GM23338 (cell line): ENCODE data around the gene CIAO3. TPM values are rescaled to one million over a fixed set of nuclear protein-coding genes. Genes with fewer than 3 reads are reported as not detected.

ENCODE experiments used
- ATAC-seq: fragments of 200-7000 bp; cut with Tn5 transposase; 3 replicates; pipeline ENCODE4 v1.9.1; 2020
- DNase-seq: peaks from one replicate; pipeline ENCODE4 v3.0.0-alpha.2; 2015; ENCODE audit warnings: low spot score
- H2AFZ ChIP-seq: fragments of 200-600 bp; sonication (generic); 2 replicates; pipeline ENCODE4 v1.8.0; 2016; ENCODE audit warnings: antibody characterized with exemption, mild to moderate bottlenecking, moderate library complexity
- H3F3A ChIP-seq: fragments of 200-600 bp; sonication (generic); replicated peaks from 2 replicates; pipeline ENCODE4 v1.8.0; 2017; ENCODE audit warnings: antibody characterized with exemption, mixed run types, low read depth
- H3K27ac ChIP-seq: fragments of 200-600 bp; sonication (generic); 2 replicates; pipeline ENCODE4 v1.6.1; 2016; ENCODE audit warnings: low read depth
- H3K27me3 ChIP-seq: fragments of 200-600 bp; sonication (generic); 2 replicates; pipeline ENCODE4 v1.8.0; 2016; ENCODE audit warnings: mild to moderate bottlenecking, mixed run types, moderate library complexity; ENCODE audit not compliant: insufficient read depth
- H3K36me3 ChIP-seq: fragments of 200-600 bp; sonication (generic); 2 replicates; pipeline ENCODE4 v1.8.0; 2016; ENCODE audit warnings: mild to moderate bottlenecking; ENCODE audit not compliant: insufficient read depth
- H3K4me1 ChIP-seq: fragments of 200-600 bp; sonication (generic); 2 replicates; pipeline ENCODE4 v1.8.0; 2016; ENCODE audit warnings: mild to moderate bottlenecking, moderate library complexity; ENCODE audit not compliant: insufficient read depth
- H3K4me2 ChIP-seq: fragments of 200-600 bp; sonication (generic); 2 replicates; pipeline ENCODE4 v1.7.1; 2017; ENCODE audit warnings: mixed run types
- H3K4me3 ChIP-seq: fragments of 200-600 bp; sonication (generic); 2 replicates; pipeline ENCODE4 v1.6.1; 2016; ENCODE audit warnings: mixed run types
- H3K79me2 ChIP-seq: fragments of 200-600 bp; sonication (generic); replicated peaks from 2 replicates; pipeline ENCODE4 v1.8.0; 2017; ENCODE audit warnings: mild to moderate bottlenecking; ENCODE audit not compliant: insufficient read depth
- H3K9me2 ChIP-seq: fragments of 200-600 bp; sonication (generic); 2 replicates; pipeline ENCODE4 v1.8.0; 2017; ENCODE audit not compliant: insufficient read depth
- H4K20me1 ChIP-seq: fragments of 200-600 bp; sonication (generic); replicated peaks from 2 replicates; pipeline ENCODE4 v1.8.0; 2017; ENCODE audit warnings: mild to moderate bottlenecking; ENCODE audit not compliant: insufficient read depth
- H3K27ac Mint-ChIP-seq: 2 replicates; pipeline ENCODE4 v1.8.0; 2020; ENCODE audit warnings: inconsistent platforms, mild to moderate bottlenecking, moderate library complexity, mixed read lengths
- H3K27me3 Mint-ChIP-seq: 3 replicates; pipeline ENCODE4 v1.8.0; 2022; ENCODE audit warnings: low read depth, mild to moderate bottlenecking, moderate library complexity, mixed read lengths, inconsistent platforms; ENCODE audit not compliant: insufficient read depth, poor library complexity
- H3K36me3 Mint-ChIP-seq: 3 replicates; pipeline ENCODE4 v1.8.0; 2021; ENCODE audit warnings: low read depth, mild to moderate bottlenecking, inconsistent platforms, moderate library complexity, mixed read lengths
- H3K4me1 Mint-ChIP-seq: 3 replicates; pipeline ENCODE4 v1.8.0; 2020; ENCODE audit warnings: mild to moderate bottlenecking, inconsistent platforms, mixed read lengths
- H3K4me3 Mint-ChIP-seq: 3 replicates; pipeline ENCODE4 v1.8.0; 2021; ENCODE audit warnings: moderate library complexity, mild to moderate bottlenecking, inconsistent platforms, mixed read lengths
- H3K9me3 Mint-ChIP-seq: 3 replicates; pipeline ENCODE4 v1.8.0; 2020; ENCODE audit warnings: moderate library complexity, mild to moderate bottlenecking, inconsistent platforms, mixed read lengths
- CREB1 ChIP-seq: fragments of 250-450 bp; sonication (Bioruptor Pico); IDR thresholded peaks from 2 replicates; pipeline ENCODE4 v1.5.0; 2020; ENCODE audit warnings: low read depth, mild to moderate bottlenecking, moderate library complexity
- CTCF ChIP-seq, 2 experiments: fragments of 200-600 bp in 1 of 2; sonication (generic) in 1 of 2; conservative IDR thresholded peaks; 2 replicates each; pipeline versions ENCODE4 v1.5.1 to v1.6.1; 2016 to 2017; ENCODE audit warnings: antibody characterized with exemption in 2 of 2, low read depth in 2 of 2, mild to moderate bottlenecking in 2 of 2, moderate library complexity in 1 of 2
- ETS1 ChIP-seq: IDR thresholded peaks from 2 replicates; pipeline ENCODE4 v1.6.1; 2016; ENCODE audit warnings: antibody characterized with exemption
- EZH2 ChIP-seq: fragments of 200-600 bp; sonication (generic); IDR thresholded peaks from one replicate; pipeline ENCODE4 v1.8.0; 2017; ENCODE audit warnings: antibody characterized with exemption, mild to moderate bottlenecking, low read depth; ENCODE audit not compliant: unreplicated experiment
- EZH2phosphoT487 ChIP-seq: fragments of 200-600 bp; sonication (generic); IDR thresholded peaks from one replicate; pipeline ENCODE4 v1.8.1; 2018; ENCODE audit warnings: antibody characterized with exemption; ENCODE audit not compliant: unreplicated experiment
- JUNB ChIP-seq: IDR thresholded peaks from one replicate; pipeline ENCODE4 v1.6.1; 2016; ENCODE audit warnings: antibody characterized with exemption; ENCODE audit not compliant: unreplicated experiment
- NANOG ChIP-seq: IDR thresholded peaks from 2 replicates; pipeline ENCODE4 v1.6.1; 2016; ENCODE audit warnings: antibody characterized with exemption, borderline replicate concordance
- POLR2AphosphoS5 ChIP-seq: IDR thresholded peaks from 2 replicates; pipeline ENCODE4 v1.6.1; 2016; ENCODE audit warnings: antibody characterized with exemption, low read depth
- STAT1 ChIP-seq: IDR thresholded peaks from one replicate; pipeline ENCODE4 v1.6.1; 2016; ENCODE audit warnings: antibody characterized with exemption; ENCODE audit not compliant: unreplicated experiment
- ZNF114 ChIP-seq: fragments of 250-450 bp; sonication (Bioruptor Pico); IDR thresholded peaks from 2 replicates; pipeline ENCODE4 v1.5.0; 2020; ENCODE audit warnings: mild to moderate bottlenecking, moderate library complexity
- ZNF331 ChIP-seq: fragments of 250-450 bp; sonication (Bioruptor Pico); IDR thresholded peaks from 2 replicates; pipeline ENCODE4 v1.5.0; 2020; ENCODE audit warnings: low read depth, mild to moderate bottlenecking, moderate library complexity
- ZNF462 ChIP-seq: fragments of 250-450 bp; sonication (Bioruptor Pico); IDR thresholded peaks from 2 replicates; pipeline ENCODE4 v1.5.0; 2020; ENCODE audit warnings: mild to moderate bottlenecking, moderate library complexity
- polyA plus RNA-seq: library from polyadenylated mRNA; unstranded; fragments of >200 nt; fragmentation: Nextera tagmentation; extraction: Ambion mirVana; gene quantifications from 2 replicates; pipeline ENCODE4 v1.2.1, GENCODE V29; 2016
- total RNA-seq: library from RNA; depleted of rRNA; stranded (reverse); fragments of >200 nt; shearing (Covaris generic); gene quantifications from 2 replicates; pipeline ENCODE4 v1.2.3, GENCODE V29; 2014
- TF ChIP-seq, protein P1 (sequence below): IDR thresholded peaks from one replicate; pipeline ENCODE4 v1.6.1; 2018; ENCODE audit warnings: antibody characterized with exemption; ENCODE audit not compliant: unreplicated experiment

The CIAO3 gene
- total and polyA plus RNA-seq, 2 experiments from 2014 or later, result 13.0 to 42.3 TPM

GRCh38 chr16:754656-755055, 13.9 kb upstream of the CIAO3 start:
- H3K27me3 ChIP-seq, result no peaks in the 10 kb centered on the region
- no peak overlapping the region for H3K27ac ChIP-seq
- DNase-seq (no peak), ATAC-seq (no peak)
- Mint-ChIP-seq H3K4me1 (peaks cover 21% of the 10 kb centered on the region), H3K27me3 (peaks cover 14% of the 10 kb centered on the region), H3K27ac (no peak overlapping the region), H3K9me3 (no peaks in the 10 kb centered on the region; the same call in 2 of the 3 replicates), H3K36me3 (no peaks in the 10 kb centered on the region), H3K4me3 (no peak overlapping the region)
- no peaks in the 10 kb centered on the region for H3K36me3 ChIP-seq
- H3K9me2 ChIP-seq, result no peaks in the 10 kb centered on the region
- H2AFZ ChIP-seq, result no peak overlapping the region
- no peaks in the 10 kb centered on the region for H3K79me2 ChIP-seq
- peaks cover 5% of the 10 kb centered on the region for H3K4me1 ChIP-seq
- no peak for TF ChIP-seq CREB1 (CRISPR knock-in tag)
- no peak for TF ChIP-seq STAT1
- TF ChIP-seq JUNB, result no peak
- no peak for TF ChIP-seq ZNF331
- no peak for TF ChIP-seq NANOG
- no peak for TF ChIP-seq CTCF (conservative IDR thresholded peaks at IDR 0.05; ENCODE audit: low read depth in 2 of 2)
- no peak for TF ChIP-seq POLR2AphosphoS5
- no peak for TF ChIP-seq ZNF462
- TF ChIP-seq, protein P1, sequence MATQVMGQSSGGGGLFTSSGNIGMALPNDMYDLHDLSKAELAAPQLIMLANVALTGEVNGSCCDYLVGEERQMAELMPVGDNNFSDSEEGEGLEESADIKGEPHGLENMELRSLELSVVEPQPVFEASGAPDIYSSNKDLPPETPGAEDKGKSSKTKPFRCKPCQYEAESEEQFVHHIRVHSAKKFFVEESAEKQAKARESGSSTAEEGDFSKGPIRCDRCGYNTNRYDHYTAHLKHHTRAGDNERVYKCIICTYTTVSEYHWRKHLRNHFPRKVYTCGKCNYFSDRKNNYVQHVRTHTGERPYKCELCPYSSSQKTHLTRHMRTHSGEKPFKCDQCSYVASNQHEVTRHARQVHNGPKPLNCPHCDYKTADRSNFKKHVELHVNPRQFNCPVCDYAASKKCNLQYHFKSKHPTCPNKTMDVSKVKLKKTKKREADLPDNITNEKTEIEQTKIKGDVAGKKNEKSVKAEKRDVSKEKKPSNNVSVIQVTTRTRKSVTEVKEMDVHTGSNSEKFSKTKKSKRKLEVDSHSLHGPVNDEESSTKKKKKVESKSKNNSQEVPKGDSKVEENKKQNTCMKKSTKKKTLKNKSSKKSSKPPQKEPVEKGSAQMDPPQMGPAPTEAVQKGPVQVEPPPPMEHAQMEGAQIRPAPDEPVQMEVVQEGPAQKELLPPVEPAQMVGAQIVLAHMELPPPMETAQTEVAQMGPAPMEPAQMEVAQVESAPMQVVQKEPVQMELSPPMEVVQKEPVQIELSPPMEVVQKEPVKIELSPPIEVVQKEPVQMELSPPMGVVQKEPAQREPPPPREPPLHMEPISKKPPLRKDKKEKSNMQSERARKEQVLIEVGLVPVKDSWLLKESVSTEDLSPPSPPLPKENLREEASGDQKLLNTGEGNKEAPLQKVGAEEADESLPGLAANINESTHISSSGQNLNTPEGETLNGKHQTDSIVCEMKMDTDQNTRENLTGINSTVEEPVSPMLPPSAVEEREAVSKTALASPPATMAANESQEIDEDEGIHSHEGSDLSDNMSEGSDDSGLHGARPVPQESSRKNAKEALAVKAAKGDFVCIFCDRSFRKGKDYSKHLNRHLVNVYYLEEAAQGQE, result no peak
- TF ChIP-seq EZH2, result no peak
- no peak for TF ChIP-seq ETS1
- TF ChIP-seq ZNF114 (CRISPR knock-in tag), result no peak
- no peak for TF ChIP-seq EZH2phosphoT487
- H4K20me1 ChIP-seq, result no peaks in the 10 kb centered on the region
- no peak overlapping the region for H3K4me2 ChIP-seq
- no peak overlapping the region for H3K4me3 ChIP-seq
- H3F3A ChIP-seq, result 0 out of 2 replicates have a peak, but pooled peaks cover 5% of the 10 kb centered on the region
